ENCODE measurements around the gene CEP112.

Gene CEP112

DNA sequence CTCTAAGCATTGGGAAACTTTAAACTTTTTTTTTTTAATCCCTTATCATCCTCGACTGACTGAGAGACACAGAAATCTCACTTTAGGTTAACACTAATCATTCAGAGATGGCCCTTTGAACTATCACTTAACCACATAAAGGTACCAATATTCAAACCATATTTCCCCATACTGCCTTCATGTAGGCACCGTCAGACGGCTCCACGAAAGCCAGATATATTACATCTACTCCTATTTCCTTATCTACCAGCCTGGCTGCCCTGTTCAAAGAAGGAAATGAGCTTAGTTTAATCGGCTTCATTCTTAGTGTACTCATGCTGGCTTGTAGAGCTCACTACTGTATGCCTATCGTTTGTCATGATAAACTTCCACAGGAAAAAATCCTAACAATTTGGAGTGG, 270.9 kb downstream of the CEP112 start:
- H3K27ac ChIP-seq: no peak overlapping the region
- ChIA-PET POLR2A (ENCODE audit: low non-redundant PET) (no interaction called here), CTCF (interaction anchor here (0.6 kb wide), 1 partner anchor 702 kb away, joined by 3 read pairs; no protein-coding TSS in a partner anchor)
- TF ChIP-seq, protein P1, sequence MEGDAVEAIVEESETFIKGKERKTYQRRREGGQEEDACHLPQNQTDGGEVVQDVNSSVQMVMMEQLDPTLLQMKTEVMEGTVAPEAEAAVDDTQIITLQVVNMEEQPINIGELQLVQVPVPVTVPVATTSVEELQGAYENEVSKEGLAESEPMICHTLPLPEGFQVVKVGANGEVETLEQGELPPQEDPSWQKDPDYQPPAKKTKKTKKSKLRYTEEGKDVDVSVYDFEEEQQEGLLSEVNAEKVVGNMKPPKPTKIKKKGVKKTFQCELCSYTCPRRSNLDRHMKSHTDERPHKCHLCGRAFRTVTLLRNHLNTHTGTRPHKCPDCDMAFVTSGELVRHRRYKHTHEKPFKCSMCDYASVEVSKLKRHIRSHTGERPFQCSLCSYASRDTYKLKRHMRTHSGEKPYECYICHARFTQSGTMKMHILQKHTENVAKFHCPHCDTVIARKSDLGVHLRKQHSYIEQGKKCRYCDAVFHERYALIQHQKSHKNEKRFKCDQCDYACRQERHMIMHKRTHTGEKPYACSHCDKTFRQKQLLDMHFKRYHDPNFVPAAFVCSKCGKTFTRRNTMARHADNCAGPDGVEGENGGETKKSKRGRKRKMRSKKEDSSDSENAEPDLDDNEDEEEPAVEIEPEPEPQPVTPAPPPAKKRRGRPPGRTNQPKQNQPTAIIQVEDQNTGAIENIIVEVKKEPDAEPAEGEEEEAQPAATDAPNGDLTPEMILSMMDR (conservative IDR thresholded peaks at IDR 0.05; ENCODE audit: low read depth): no peak
- no peak for DNase-seq (ENCODE audit: low spot score)

DNA sequence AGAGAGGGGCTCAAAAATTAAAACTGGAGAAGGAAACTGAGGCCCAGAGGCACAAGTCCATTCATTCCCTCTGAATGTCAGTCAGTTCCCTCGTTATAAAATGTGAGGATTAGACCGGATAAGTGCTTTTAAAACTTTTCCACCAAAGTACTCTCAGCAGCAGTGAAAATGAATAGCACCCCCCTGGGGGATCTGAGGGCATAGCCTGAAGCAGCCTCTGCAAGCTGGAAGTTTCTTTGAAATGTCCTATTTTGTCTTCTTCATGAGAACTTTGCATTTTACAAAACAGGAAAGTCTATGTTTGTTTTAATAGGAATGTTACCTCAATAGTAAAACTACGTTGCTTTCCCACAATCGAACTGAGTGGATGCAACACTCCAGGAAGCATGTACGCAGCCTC, 273.0 kb downstream of the CEP112 start:
- TF ChIP-seq, protein P1 (conservative IDR thresholded peaks at IDR 0.05; ENCODE audit: low read depth): no peak
- H3K27ac ChIP-seq: no peak overlapping the region
- no peak for DNase-seq (ENCODE audit: low spot score)
- POLR2A ChIA-PET (ENCODE audit: low non-redundant PET): no interaction called here
- CTCF ChIA-PET: interaction anchor here (0.6 kb wide), 1 partner anchor 374 kb away, joined by 4 read pairs; no protein-coding TSS in a partner anchor

DNA sequence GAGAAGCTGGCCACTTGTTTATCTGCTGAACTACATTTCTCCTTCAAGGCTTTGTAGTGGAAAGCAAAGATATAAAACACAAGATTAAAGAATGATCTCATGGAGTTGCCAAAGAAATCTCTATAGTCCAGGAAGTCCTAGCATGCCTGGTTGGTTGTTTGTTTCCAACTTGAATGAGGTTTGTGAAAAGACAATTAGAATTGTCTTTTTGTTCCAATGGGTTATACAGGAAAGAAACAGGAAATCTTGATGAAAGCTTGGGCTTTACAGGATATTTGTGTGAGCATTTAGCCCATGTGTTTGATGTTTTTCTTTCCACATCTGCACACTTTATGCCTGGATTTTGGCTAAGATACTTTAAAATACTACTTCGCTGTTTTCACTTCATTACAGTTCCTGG, 273.4 kb downstream of the CEP112 start:
- ChIA-PET CTCF (interaction anchor here (0.6 kb wide), 1 partner anchor 374 kb away, joined by 4 read pairs; no protein-coding TSS in a partner anchor), POLR2A (ENCODE audit: low non-redundant PET) (no interaction called here)
- TF ChIP-seq, protein P1 (conservative IDR thresholded peaks at IDR 0.05; ENCODE audit: low read depth): no peak
- DNase-seq (ENCODE audit: low spot score): no peak
- H3K27ac ChIP-seq: no peak overlapping the region

DNA sequence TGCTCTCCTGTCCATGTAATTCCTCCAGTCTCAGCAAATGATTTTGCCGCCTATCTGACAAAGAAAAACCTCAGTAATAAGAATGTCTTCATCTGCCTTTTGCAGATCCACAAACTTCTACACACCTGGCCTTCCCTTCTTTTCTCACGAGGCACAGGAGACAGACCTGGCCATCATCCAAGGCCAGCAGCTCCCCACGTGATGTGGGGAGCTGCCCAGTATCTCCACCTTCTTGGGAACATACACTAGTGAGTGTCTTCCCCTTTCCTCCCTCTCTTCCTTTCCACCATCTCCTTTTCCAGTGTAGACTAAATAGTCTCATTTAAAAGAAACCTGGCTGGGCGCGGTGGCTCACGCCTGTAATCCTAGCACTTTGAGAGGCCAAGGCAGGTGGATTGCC, 274.4 kb downstream of the CEP112 start:
- H3K27ac ChIP-seq: no peak overlapping the region
- ChIA-PET POLR2A (ENCODE audit: low non-redundant PET) (no interaction called here), CTCF (no interaction called here)
- no peak for DNase-seq (ENCODE audit: low spot score)
- TF ChIP-seq, protein P1 (conservative IDR thresholded peaks at IDR 0.05; ENCODE audit: low read depth): no peak

DNA sequence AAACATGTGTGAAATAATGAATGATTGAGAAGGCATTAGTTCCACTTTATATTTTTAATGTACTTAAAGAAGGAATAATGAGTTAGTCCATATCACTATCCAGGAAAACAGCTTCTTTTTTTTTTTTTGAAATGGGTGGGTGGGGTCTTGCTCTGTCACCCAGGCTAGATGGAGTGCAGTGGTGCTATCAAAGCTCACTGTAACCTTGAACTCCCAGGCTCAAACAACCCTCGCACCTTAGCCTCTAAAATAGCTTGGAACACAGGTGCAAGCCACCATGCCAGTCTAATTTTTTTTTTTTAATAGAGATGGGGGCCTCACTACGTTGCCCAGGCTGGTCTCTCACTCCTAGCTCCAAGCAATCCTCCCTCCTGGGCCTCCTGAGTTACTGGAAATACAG, 275.5 kb downstream of the CEP112 start:
- TF ChIP-seq, protein P1 (conservative IDR thresholded peaks at IDR 0.05; ENCODE audit: low read depth): no peak
- H3K27ac ChIP-seq: no peak overlapping the region
- no peak for DNase-seq (ENCODE audit: low spot score)
- POLR2A ChIA-PET (ENCODE audit: low non-redundant PET): no interaction called here
- CTCF ChIA-PET: interaction anchor here (0.6 to 0.7 kb wide), 4 partner anchors 104 to 248 kb away, joined by 3 to 8 read pairs (median 5); no protein-coding TSS in a partner anchor

DNA sequence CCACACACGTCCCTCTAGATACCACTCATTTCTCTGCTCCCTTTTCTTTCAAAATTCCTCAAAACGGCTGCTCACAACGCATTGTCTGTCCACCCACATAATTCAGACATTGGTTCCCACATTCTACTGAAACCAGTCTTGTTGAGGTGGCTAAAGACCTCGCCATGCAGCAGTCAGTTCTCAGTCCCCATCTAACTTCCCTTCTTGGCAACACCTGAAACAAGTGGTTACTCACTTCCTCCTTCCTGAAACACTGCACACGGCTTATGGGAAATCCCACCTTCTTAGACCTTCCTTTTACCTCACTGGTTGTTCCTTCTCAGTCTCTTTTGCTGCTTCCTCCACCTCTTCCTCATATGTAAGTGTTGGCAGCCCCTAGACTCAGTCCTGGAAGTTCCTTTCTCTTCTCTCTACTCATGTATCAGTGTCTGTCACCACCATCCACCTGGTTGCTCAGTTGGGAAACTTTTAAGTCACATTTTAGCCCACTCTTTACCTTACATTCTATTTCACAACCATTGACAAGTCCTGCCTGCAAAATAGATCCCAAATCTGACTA, 277.1 kb downstream of the CEP112 start:
- no peak for DNase-seq (ENCODE audit: low spot score)
- CTCF ChIA-PET: no interaction called here
- POLR2A ChIA-PET (ENCODE audit: low non-redundant PET): no interaction called here
- TF ChIP-seq, protein P1 (conservative IDR thresholded peaks at IDR 0.05; ENCODE audit: low read depth): no peak
- no peak overlapping the region for H3K27ac ChIP-seq
